IPS-20b (cell line): ENCODE data around the gene FAM221B.

Experiments
- H3K27ac ChIP-seq: one replicate; pipeline ENCODE4 v1.5.1; 2013; ENCODE audit warnings: low read length
- H3K27me3 ChIP-seq: 2 replicates; pipeline ENCODE4 v1.6.1; 2013; ENCODE audit warnings: mild to moderate bottlenecking, low read length, inconsistent platforms; ENCODE audit not compliant: insufficient read depth
- H3K36me3 ChIP-seq: 2 replicates; pipeline ENCODE4 v1.6.1; 2013; ENCODE audit warnings: low read depth, mild to moderate bottlenecking, inconsistent platforms, low read length, moderate library complexity; ENCODE audit not compliant: insufficient read depth
- H3K4me1 ChIP-seq: 2 replicates; pipeline ENCODE4 v1.6.1; 2013; ENCODE audit warnings: mild to moderate bottlenecking, control low read depth, inconsistent platforms, low read length, moderate library complexity; ENCODE audit not compliant: insufficient read depth
- H3K4me3 ChIP-seq: 2 replicates; pipeline ENCODE4 v1.5.1; 2013; ENCODE audit warnings: mild to moderate bottlenecking, low read length, inconsistent platforms
- H3K9ac ChIP-seq: 2 replicates; pipeline ENCODE4 v1.6.1; 2013; ENCODE audit warnings: low read depth, mild to moderate bottlenecking, inconsistent platforms, low read length, moderate library complexity
- H3K9me3 ChIP-seq: 2 replicates; pipeline ENCODE4 v1.6.1; 2013; ENCODE audit warnings: mild to moderate bottlenecking, low read depth, low read length, inconsistent platforms; ENCODE audit not compliant: insufficient read depth

The FAM221B gene

GRCh38 chr9:35776018-35776417, 52.5 kb downstream of the FAM221B start:
- Histone ChIP-seq H3K9ac (no peak overlapping the region), H3K36me3 (no peaks in the 10 kb centered on the region), H3K4me3 (no peak overlapping the region), H3K9me3 (no peaks in the 10 kb centered on the region), H3K4me1 (peaks cover 10% of the 10 kb centered on the region; the same call in 1 of the 2 replicates), H3K27me3 (no peaks in the 10 kb centered on the region), H3K27ac (no peak overlapping the region)

DNA sequence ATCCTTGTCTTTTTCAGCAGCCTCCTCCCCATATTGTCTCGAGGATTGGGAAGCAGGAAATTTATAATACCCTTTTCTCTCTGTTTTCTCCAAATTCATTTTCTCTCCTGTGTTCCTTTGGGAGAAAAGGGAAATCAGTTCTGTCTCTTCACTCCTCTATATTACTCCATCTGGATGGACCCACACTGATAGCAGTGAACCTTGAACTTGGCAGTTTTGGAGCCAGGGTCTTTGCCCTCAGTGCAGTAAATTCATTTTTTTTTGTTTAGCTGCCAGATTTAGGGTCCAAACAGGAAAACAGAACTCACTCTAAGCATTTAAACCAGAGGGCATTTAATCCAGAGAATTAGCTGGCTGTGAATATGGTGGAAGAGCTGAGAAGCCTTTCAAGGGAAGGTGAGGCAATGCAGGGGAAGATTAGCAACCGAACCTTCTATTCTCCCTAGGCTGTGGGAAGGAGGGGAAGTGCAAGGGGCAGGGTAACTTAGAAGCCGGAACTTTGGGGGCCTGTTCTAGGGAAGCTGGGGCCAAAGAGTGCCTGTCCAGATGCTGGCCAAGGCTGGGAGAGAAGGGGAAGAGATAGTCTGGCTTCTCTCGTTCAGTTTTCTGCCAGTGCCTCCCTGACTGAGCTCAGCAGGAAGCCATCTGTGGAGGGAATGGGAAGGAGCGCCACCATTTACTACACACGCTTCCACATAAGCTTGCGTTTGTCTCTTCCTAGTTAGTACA, 53.5 kb downstream of the FAM221B start:
- Histone ChIP-seq H3K36me3 (no peaks in the 10 kb centered on the region), H3K27me3 (no peaks in the 10 kb centered on the region), H3K27ac (no peak overlapping the region), H3K9ac (peak overlapping the region; percentile 33; the same call in 1 of the 2 replicates), H3K9me3 (no peaks in the 10 kb centered on the region), H3K4me1 (peaks cover 10% of the 10 kb centered on the region; the same call in 1 of the 2 replicates), H3K4me3 (no peak overlapping the region)

DNA sequence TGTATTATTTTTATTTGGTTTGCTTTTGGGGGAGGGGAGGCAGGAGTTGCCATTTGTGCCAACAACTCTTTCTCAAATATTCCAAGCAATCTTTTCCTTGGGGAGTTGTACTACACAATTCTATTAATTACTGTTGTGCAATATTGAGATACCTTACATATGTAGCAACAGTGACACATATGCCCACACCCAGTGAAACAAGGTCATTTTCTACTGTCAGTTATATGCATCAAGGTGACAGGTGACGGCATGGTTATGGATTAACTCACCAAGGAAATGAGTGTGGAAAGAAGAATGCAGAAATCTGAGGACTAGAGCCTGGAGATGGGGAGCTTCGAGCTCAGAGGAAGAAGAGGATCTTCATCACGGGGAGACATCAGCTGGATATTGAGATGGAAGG, 56.6 kb downstream of the FAM221B start:
- Histone ChIP-seq H3K4me1 (peaks cover 10% of the 10 kb centered on the region; the same call in 1 of the 2 replicates), H3K9ac (no peak overlapping the region), H3K27ac (no peak overlapping the region), H3K9me3 (no peaks in the 10 kb centered on the region), H3K4me3 (no peak overlapping the region), H3K27me3 (no peaks in the 10 kb centered on the region), H3K36me3 (no peaks in the 10 kb centered on the region)

- H3K4me1 ChIP-seq = peaks cover 10% of the 10 kb centered on the region; the same call in 1 of the 2 replicates
- H3K9ac ChIP-seq = no peak overlapping the region
- H3K27me3 ChIP-seq = no peaks in the 10 kb centered on the region
- H3K9me3 ChIP-seq = no peaks in the 10 kb centered on the region
- no peaks in the 10 kb centered on the region for H3K36me3 ChIP-seq
- no peak overlapping the region for H3K4me3 ChIP-seq
- H3K27ac ChIP-seq = no peak overlapping the region
These were observed 57.0 kb downstream of the FAM221B start for GRCh38 chr9:35771534-35771933.

GRCh38 chr9:35771075-35771433, 57.5 kb downstream of the FAM221B start:
- H3K9ac ChIP-seq = no peak overlapping the region

GRCh38 chr9:35769763-35770162, 58.8 kb downstream of the FAM221B start:
- no peak overlapping the region for H3K9ac ChIP-seq
- H3K36me3 ChIP-seq = no peaks in the 10 kb centered on the region
- no peaks in the 10 kb centered on the region for H3K9me3 ChIP-seq
- H3K27me3 ChIP-seq = no peaks in the 10 kb centered on the region
- no peak overlapping the region for H3K4me3 ChIP-seq
- no peaks in the 10 kb centered on the region for H3K4me1 ChIP-seq
- no peak overlapping the region for H3K27ac ChIP-seq

More at GRCh38 chr9:35771075-35771433, 57.5 kb downstream of the FAM221B start:
- Histone ChIP-seq H3K27ac (no peak overlapping the region), H3K4me3 (no peak overlapping the region), H3K36me3 (no peaks in the 10 kb centered on the region), H3K9me3 (no peaks in the 10 kb centered on the region), H3K4me1 (peaks cover 10% of the 10 kb centered on the region; the same call in 1 of the 2 replicates), H3K27me3 (no peaks in the 10 kb centered on the region)

DNA sequence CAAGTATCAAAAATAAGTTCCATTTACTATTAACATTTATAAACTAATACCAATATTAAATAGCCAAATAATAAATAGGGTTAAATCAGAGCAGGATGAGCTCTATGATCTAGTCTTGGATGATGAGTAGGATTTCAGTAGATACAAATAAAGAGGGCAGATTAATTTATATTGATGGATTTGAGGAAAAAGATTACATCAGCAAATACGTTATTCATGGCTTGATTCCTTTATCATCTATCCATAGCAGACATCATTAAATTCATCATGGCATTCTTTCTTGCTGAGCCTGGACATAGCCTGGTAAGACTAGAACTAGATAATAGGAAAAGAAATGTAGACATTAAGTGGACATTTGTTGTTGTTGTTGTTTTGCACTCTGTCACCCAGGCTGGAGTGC, 61.1 kb downstream of the FAM221B start:
- Histone ChIP-seq H3K9me3 (no peaks in the 10 kb centered on the region), H3K36me3 (no peaks in the 10 kb centered on the region), H3K9ac (no peak overlapping the region), H3K27me3 (no peaks in the 10 kb centered on the region), H3K27ac (no peak overlapping the region), H3K4me3 (no peak overlapping the region), H3K4me1 (no peaks in the 10 kb centered on the region)

DNA sequence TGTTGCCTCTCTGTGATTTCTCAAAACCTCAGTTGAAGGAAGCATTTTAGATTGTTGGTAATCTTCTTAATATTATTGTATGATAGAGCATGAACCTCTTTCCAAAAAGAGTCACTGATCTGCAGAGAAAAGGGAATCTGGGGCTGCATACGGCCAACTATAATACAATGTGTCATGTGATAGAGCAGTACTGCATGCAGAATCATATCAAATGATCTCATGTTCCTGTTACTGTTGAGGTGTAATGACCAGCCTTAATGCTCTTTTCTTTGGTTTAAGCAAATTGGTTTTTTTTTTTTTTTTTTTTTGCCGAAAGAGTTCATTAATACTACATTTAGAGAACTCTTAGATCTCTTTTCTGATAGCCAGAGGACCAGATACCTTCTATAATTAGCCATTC, 61.5 kb downstream of the FAM221B start:
- no peaks in the 10 kb centered on the region for H3K27me3 ChIP-seq
- H3K36me3 ChIP-seq = no peaks in the 10 kb centered on the region
- H3K27ac ChIP-seq = no peak overlapping the region
- no peaks in the 10 kb centered on the region for H3K4me1 ChIP-seq
- no peaks in the 10 kb centered on the region for H3K9me3 ChIP-seq
- no peak overlapping the region for H3K4me3 ChIP-seq
- no peak overlapping the region for H3K9ac ChIP-seq
